Gastrocnemius medialis (tissue), 4 donors: ENCODE measurements around the gene HSBP1L1.

ENCODE experiments used
- POLR2A ChIP-seq, 2 donors: fragments of 450-650 bp; IDR thresholded peaks; one replicate each; pipeline ENCODE4 v1.6.1; 2017; ENCODE audit warnings: antibody characterized with exemption in 2 of 2, mild to moderate bottlenecking in 2 of 2, moderate library complexity in 2 of 2
- TF ChIP-seq, protein P1 (sequence below), 5 experiments: fragments of 450-650 bp in 3 of 5; fragments of 200-600 bp in 2 of 5; sonication (generic) in 2 of 5; IDR thresholded peaks in 4 of 5; conservative IDR thresholded peaks in 1 of 5; 1 replicate in 4 of 5; 2 replicates in 1 of 5; pipeline ENCODE4 v1.5.1; 2016 to 2019; ENCODE audit warnings: antibody characterized with exemption in 5 of 5, mild to moderate bottlenecking in 3 of 5, moderate library complexity in 3 of 5

DNA sequence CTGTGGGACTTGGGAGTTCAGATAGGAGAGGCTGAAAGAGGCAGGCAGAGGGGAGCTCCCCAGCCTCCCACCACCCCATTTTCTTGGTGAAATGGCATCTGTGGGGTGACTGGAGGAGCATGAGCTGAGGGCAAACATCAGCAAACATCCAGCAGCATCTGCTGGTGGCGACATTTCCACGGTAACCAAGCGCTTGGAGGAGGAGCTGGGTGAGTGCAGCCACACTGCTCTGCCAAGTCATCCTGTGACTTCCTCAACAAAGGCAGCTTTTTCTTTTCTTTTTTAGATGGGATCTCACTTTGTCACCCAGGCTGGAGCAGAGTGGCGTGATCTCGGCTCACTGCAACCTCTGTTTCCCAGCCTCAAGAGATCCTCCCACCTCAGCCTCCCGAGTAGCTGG is 18.3 kb downstream of the HSBP1L1 start:
- TF ChIP-seq, protein P1, sequence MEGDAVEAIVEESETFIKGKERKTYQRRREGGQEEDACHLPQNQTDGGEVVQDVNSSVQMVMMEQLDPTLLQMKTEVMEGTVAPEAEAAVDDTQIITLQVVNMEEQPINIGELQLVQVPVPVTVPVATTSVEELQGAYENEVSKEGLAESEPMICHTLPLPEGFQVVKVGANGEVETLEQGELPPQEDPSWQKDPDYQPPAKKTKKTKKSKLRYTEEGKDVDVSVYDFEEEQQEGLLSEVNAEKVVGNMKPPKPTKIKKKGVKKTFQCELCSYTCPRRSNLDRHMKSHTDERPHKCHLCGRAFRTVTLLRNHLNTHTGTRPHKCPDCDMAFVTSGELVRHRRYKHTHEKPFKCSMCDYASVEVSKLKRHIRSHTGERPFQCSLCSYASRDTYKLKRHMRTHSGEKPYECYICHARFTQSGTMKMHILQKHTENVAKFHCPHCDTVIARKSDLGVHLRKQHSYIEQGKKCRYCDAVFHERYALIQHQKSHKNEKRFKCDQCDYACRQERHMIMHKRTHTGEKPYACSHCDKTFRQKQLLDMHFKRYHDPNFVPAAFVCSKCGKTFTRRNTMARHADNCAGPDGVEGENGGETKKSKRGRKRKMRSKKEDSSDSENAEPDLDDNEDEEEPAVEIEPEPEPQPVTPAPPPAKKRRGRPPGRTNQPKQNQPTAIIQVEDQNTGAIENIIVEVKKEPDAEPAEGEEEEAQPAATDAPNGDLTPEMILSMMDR (IDR thresholded peaks at IDR 0.05 in 4 of 5, conservative IDR thresholded peaks at IDR 0.05 in 1 of 5), result no peak
- no peak for TF ChIP-seq POLR2A (IDR thresholded peaks at IDR 0.05)
